Vagina (tissue), 2 donors: Measurements from ENCODE around the gene NIT2. TPM values are rescaled to one million over a fixed set of nuclear protein-coding genes. Genes with fewer than 3 reads are reported as not detected.
A peak's percentile ranks its signal among the peaks of the same experiment; 100 is the strongest.

Source experiments
- DNase-seq, 2 donors: peaks; one replicate each; pipeline ENCODE4 v3.0.0-alpha.2; 2017; ENCODE audit errors: extremely low spot score in 2 of 2
- H3K27ac ChIP-seq: fragments of 200-600 bp; sonication (generic); one replicate; pipeline ENCODE4 v1.5.1; 2019
- H3K27me3 ChIP-seq: fragments of 200-600 bp; sonication (generic); one replicate; pipeline ENCODE4 v1.5.1; 2019
- H3K36me3 ChIP-seq, 2 donors: fragments of 200-600 bp; sonication (generic); one replicate each; pipeline ENCODE4 v1.5.1; 2017 to 2019
- H3K4me1 ChIP-seq: fragments of 200-600 bp; sonication (generic); one replicate; pipeline ENCODE4 v1.5.1; 2019
- H3K4me3 ChIP-seq, 2 donors: fragments of 200-600 bp; sonication (generic); 1 replicate in 1 of 2; 2 replicates in 1 of 2; pipeline ENCODE4 v1.5.1; 2016 to 2019
- H3K9me3 ChIP-seq: fragments of 200-600 bp; sonication (generic); one replicate; pipeline ENCODE4 v1.5.1; 2019
- POLR2A ChIP-seq, 2 donors: fragments of 450-650 bp; IDR thresholded peaks; one replicate each; pipeline ENCODE4 v1.6.1; 2017; ENCODE audit warnings: antibody characterized with exemption in 2 of 2, mild to moderate bottlenecking in 2 of 2, moderate library complexity in 2 of 2
- POLR2AphosphoS5 ChIP-seq, 2 donors: sonication (generic); formaldehyde crosslinking; IDR thresholded peaks; one replicate each; pipeline ENCODE4 v1.9.0; 2017; ENCODE audit warnings: antibody characterized with exemption in 2 of 2, mild to moderate bottlenecking in 2 of 2, low read depth in 1 of 2; ENCODE audit not compliant: insufficient read depth in 1 of 2
- intact Hi-C: fragments of 100-400 bp; cut with DNase I; formaldehyde crosslinking; loops from one replicate; pipeline ENCODE4 v1.15.1; 2023
- total RNA-seq: library from RNA; depleted of rRNA; stranded (reverse); fragments of >200 nt; gene quantifications from one replicate; pipeline ENCODE4 v1.2.3, GENCODE V29; 2016
- TF ChIP-seq, protein P1 (sequence below), 3 experiments: fragments of 450-650 bp in 2 of 3; fragments of 200-600 bp in 1 of 3; sonication (generic) in 1 of 3; IDR thresholded peaks; one replicate each; pipeline ENCODE4 v1.5.1; 2017 to 2019; ENCODE audit warnings: antibody characterized with exemption in 3 of 3, mild to moderate bottlenecking in 2 of 3, moderate library complexity in 2 of 3

NIT2 gene
- total RNA-seq, 1 donor from 2014 or later, result 26.0 TPM

DNA sequence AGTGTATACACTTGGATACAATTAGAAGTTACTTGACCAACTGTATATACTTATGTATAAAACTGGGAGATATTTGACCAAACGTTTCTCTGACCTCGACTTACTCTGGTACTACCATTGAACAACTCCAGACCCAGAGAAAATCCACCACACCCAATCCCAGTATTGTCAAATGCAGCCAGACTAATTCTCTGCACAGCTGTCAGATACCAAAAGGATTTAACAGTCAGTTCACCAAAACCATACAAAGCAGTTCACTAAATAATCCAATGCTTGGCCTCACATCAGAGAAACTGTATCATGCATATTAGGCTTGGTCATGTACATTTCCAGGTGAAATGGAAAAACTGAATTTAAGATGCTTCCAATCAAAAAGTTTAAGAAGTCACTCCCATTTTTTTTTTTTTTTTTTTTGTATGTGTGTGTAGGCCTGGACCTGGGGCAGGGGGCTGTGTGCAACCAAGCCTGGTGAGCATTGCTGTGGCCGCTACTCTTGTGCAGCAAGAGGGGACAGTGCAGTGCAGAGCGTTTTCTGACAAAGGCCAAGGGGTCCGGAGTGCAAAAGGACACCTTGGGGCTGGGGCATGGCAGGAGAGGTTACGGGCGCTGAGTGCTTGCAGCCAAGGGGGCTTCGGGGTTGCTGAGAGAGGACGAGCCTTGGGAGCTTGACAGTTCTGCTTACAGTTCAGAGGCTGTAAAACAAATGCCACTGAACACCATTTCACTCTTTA is 64.9 kb downstream of the NIT2 start:
- Histone ChIP-seq H3K36me3 (no peaks in the 10 kb centered on the region), H3K27me3 (no peaks in the 10 kb centered on the region), H3K4me3 (peak overlapping the region; percentile 93 to 94), H3K4me1 (peaks cover 64% of the 10 kb centered on the region), H3K9me3 (no peaks in the 10 kb centered on the region), H3K27ac (no peak overlapping the region)
- DNase-seq, result no peak
- intact Hi-C loops, result no loop called here
- TF ChIP-seq POLR2A (IDR thresholded peaks at IDR 0.05) (no peak), POLR2AphosphoS5 (IDR thresholded peaks at IDR 0.05; ENCODE audit: insufficient read depth in 1 of 2, low read depth in 1 of 2) (no peak)
- TF ChIP-seq, protein P1, sequence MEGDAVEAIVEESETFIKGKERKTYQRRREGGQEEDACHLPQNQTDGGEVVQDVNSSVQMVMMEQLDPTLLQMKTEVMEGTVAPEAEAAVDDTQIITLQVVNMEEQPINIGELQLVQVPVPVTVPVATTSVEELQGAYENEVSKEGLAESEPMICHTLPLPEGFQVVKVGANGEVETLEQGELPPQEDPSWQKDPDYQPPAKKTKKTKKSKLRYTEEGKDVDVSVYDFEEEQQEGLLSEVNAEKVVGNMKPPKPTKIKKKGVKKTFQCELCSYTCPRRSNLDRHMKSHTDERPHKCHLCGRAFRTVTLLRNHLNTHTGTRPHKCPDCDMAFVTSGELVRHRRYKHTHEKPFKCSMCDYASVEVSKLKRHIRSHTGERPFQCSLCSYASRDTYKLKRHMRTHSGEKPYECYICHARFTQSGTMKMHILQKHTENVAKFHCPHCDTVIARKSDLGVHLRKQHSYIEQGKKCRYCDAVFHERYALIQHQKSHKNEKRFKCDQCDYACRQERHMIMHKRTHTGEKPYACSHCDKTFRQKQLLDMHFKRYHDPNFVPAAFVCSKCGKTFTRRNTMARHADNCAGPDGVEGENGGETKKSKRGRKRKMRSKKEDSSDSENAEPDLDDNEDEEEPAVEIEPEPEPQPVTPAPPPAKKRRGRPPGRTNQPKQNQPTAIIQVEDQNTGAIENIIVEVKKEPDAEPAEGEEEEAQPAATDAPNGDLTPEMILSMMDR (IDR thresholded peaks at IDR 0.05), result no peak

DNA sequence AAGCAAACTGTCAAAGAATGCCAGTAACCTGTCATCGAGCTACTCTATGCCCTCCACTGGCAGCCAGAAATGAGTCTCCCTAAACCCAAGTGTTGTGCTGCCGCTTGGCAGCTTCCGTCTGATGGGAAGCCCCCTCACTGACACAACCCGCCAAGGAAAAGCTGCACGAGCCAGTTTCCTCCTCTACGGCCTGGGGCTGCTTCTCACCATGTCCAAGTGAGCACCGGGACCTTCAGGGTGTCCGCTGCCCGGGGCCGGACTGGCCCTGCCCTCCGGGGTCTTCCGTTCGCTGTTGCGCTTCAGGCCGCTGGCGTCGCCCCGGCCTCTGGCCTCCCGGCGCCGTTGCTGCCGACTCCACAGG is 65.8 kb downstream of the NIT2 start:
- no peak for DNase-seq
- Histone ChIP-seq H3K9me3 (no peaks in the 10 kb centered on the region), H3K4me3 (peak overlapping the region; percentile 93 to 94), H3K4me1 (peaks cover 64% of the 10 kb centered on the region), H3K27ac (peak overlapping the region; percentile 85), H3K27me3 (no peaks in the 10 kb centered on the region), H3K36me3 (no peaks in the 10 kb centered on the region)
- no peak for TF ChIP-seq POLR2A (IDR thresholded peaks at IDR 0.05)
- no peak for TF ChIP-seq POLR2AphosphoS5 (IDR thresholded peaks at IDR 0.05; ENCODE audit: insufficient read depth in 1 of 2, low read depth in 1 of 2)
- TF ChIP-seq, protein P1 (IDR thresholded peaks at IDR 0.05), result no peak
- intact Hi-C loops, result no loop called here

DNA sequence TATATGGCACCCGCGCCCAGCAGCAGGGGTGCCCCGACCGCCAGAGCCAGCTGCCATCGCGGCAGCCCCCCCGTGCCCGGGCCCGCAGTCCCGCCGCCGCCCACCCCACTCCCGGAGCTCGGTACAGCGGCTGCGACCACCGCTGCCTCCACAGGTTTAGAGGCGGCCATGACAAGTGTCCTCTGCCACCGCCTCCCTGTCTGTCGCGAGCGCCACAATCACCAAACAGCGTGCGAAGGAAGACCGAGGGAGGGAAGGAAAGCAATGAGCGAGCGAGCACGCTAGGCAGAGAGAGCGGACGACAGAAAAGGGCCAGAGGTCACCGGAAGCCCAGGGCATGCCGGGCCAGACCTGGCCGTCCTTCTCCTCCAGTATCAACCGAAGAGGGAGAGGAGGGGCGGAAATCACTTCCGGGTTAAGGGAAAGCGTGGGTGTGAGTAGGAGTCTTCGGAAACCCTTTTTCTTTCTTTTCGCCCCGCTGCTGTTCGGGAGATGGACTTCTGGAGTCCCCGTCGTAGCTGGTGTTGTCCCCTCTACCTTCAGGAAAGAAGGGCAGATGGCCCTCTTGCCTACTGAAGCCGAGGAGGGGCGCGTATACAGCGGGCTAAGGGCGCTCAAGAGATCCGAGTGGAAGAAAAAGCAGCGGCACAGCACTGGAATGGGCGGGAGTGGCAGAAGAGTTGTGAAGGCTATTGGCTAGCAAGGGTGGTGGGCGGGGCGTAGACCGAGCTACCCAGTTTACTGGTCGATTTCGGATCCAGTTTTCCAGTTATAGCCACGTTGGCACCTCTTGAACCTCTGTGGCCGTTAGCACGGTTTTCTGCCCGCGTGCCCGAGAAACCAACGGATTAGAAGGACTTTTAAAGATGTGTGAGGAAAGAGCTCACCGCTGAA is 66.5 kb downstream of the NIT2 start, which contains the start of the genes LNP1 and TOMM70:
LNP1 (plus strand) TSS at position 760 of the 894 bp plus-strand sequence. CDS start 28,191 bp downstream, outside the sequence.
TOMM70 (minus strand) TSS at position 310 of the 894 bp plus-strand sequence; CDS start at position 170, 140 bp downstream.
- TF ChIP-seq, protein P1 (IDR thresholded peaks at IDR 0.05), result no peak
- TF ChIP-seq POLR2AphosphoS5 (IDR thresholded peaks at IDR 0.05; ENCODE audit: insufficient read depth in 1 of 2, low read depth in 1 of 2), result peak; percentile 87 to 90
- peak in 1 of 2 donors; percentile 68 for TF ChIP-seq POLR2A (IDR thresholded peaks at IDR 0.05)
- peak in 1 of 2 donors; percentile 97 for DNase-seq
- intact Hi-C loops, result no loop called here

DNA sequence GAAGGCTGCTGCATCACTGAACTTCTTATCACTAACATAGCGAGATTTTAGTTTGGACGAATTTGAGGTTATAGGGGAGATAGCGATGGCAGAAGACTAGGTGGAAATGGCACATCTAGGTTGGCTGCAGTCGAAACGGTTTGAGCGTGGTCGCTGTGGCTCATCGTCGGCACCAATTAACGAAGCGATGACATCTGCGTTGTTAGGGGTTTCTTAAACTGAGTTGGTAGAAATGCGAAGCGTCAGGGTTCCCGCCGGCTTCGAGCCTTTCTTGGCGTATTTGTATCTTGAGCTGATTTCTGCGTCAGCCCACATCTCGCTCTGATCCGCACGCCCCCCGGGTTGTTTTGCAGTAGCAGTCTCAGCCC is 67.1 kb downstream of the NIT2 start:
- no peaks in the 10 kb centered on the region for H3K9me3 ChIP-seq

More for the DNA sequence above, 66.5 kb downstream of the NIT2 start, which contains the start of the genes LNP1 and TOMM70:
- H3K27ac ChIP-seq, result peak within 1 kb of the TSS; percentile 85
- H3K9me3 ChIP-seq, result no peaks in the 10 kb centered on the region
- peak within 1 kb of the TSS; percentile 93 to 94 for H3K4me3 ChIP-seq
- H3K4me1 ChIP-seq, result peaks cover 59% of the 10 kb centered on the region
- no peaks in the 10 kb centered on the region for H3K36me3 ChIP-seq
- H3K27me3 ChIP-seq, result no peaks in the 10 kb centered on the region

More for the DNA sequence above, 67.1 kb downstream of the NIT2 start:
- intact Hi-C loops, result no loop called here
- Histone ChIP-seq H3K36me3 (no peaks in the 10 kb centered on the region), H3K27ac (peak overlapping the region; percentile 85), H3K27me3 (no peaks in the 10 kb centered on the region), H3K4me3 (peak overlapping the region; percentile 93 to 94), H3K4me1 (peaks cover 52% of the 10 kb centered on the region)
- TF ChIP-seq POLR2A (IDR thresholded peaks at IDR 0.05) (no peak), POLR2AphosphoS5 (IDR thresholded peaks at IDR 0.05; ENCODE audit: insufficient read depth in 1 of 2, low read depth in 1 of 2) (no peak)
- TF ChIP-seq, protein P1 (IDR thresholded peaks at IDR 0.05), result no peak
- no peak for DNase-seq
